HL-60 (cell line): ENCODE data around the gene GDAP1L1.
"Not testable (repeated sequence)": the region's sequence is repeated elsewhere in the genome, so short reads cannot be mapped to it uniquely, and the experiment has no call there.

Experiments used
- CTCF ChIP-seq: IDR thresholded peaks from one replicate; pipeline ENCODE4 v1.5.1; 2011; ENCODE audit warnings: low read length, control low read depth, inconsistent platforms; ENCODE audit not compliant: insufficient read depth
- GABPA ChIP-seq: IDR thresholded peaks from 2 replicates; pipeline ENCODE4 v1.6.1; 2012; ENCODE audit warnings: low read depth
- POLR2AphosphoS5 ChIP-seq: IDR thresholded peaks from 2 replicates; pipeline ENCODE4 v1.6.1; 2012; ENCODE audit warnings: low read depth
- REST ChIP-seq: IDR thresholded peaks from 2 replicates; pipeline ENCODE4 v1.6.1; 2012; ENCODE audit warnings: low read depth; ENCODE audit not compliant: insufficient replicate concordance

GRCh38 chr20:44232469-44232856, 14.6 kb upstream of the GDAP1L1 start:
- not testable (repeated sequence) for TF ChIP-seq CTCF, POLR2AphosphoS5, REST, GABPA
